Measurements from ENCODE around the gene HGF.

DNA sequence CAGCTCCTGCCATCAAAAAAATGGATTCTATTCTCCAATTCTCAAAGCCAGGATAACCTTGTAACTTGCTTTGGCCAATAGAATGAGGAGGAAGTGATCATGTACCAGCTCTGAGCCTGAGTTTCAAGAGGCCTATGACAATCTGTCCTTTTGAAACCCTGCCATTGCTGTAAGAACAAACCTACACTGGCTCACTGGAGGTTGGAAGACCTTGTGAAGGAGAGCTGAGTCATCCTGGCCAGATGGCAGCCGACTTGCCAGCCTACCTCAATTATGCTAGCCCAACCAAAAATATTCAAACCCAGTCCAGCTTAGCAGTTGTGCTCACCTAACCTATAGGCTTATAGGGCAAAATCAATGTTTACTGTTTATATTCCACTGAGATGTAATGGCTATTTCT is 93.0 kb downstream of the HGF start:
- no peak for TF ChIP-seq EZH2 (IDR thresholded peaks at IDR 0.05; ENCODE audit: borderline replicate concordance, insufficient read depth, low read depth, low read length, poor library complexity, severe bottlenecking)
- TF ChIP-seq, protein P1, sequence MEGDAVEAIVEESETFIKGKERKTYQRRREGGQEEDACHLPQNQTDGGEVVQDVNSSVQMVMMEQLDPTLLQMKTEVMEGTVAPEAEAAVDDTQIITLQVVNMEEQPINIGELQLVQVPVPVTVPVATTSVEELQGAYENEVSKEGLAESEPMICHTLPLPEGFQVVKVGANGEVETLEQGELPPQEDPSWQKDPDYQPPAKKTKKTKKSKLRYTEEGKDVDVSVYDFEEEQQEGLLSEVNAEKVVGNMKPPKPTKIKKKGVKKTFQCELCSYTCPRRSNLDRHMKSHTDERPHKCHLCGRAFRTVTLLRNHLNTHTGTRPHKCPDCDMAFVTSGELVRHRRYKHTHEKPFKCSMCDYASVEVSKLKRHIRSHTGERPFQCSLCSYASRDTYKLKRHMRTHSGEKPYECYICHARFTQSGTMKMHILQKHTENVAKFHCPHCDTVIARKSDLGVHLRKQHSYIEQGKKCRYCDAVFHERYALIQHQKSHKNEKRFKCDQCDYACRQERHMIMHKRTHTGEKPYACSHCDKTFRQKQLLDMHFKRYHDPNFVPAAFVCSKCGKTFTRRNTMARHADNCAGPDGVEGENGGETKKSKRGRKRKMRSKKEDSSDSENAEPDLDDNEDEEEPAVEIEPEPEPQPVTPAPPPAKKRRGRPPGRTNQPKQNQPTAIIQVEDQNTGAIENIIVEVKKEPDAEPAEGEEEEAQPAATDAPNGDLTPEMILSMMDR (IDR thresholded peaks at IDR 0.05) = no peak

Measured in B cell (primary cell).